GM12878 (cell line): ENCODE data around the gene HMCN1. TPM values are rescaled to one million over a fixed set of nuclear protein-coding genes. Genes with fewer than 3 reads are reported as not detected.

Experiments used
- ATAC-seq: fragments of 200-7000 bp; cut with Tn5 transposase; 3 replicates; pipeline ENCODE4 v1.9.1; 2020; ENCODE audit warnings: mild to moderate bottlenecking, moderate library complexity
- BruUV-seq: library from RNA; stranded (reverse); fragments of 400-500 nt; replicated peaks from 2 replicates; lab custom pipeline; 2021; lab: Mats Ljungman, UMichigan
- CTCF ChIA-PET: fragments of 300-600 bp; sonication (Branson Sonifier 250); formaldehyde crosslinking; extraction: SDS; loops from one replicate; lab custom pipeline; 2021; ENCODE audit warnings: inconsistent platforms; lab: Yijun Ruan, JAX
- POLR2A ChIA-PET: fragments of 350-600 bp; formaldehyde crosslinking; extraction: SDS; loops from one replicate; lab custom pipeline; 2021; ENCODE audit warnings: inconsistent platforms; lab: Charles Lee
- RAD21 ChIA-PET: fragments of 300-600 bp; sonication (Branson Sonifier 250); formaldehyde crosslinking; loops from one replicate; lab custom pipeline; 2023; ENCODE audit warnings: antibody characterized with exemption; ENCODE audit not compliant: unreplicated experiment; lab: Charles Lee
- SMC1A ChIA-PET: fragments of 300-600 bp; sonication (Branson Sonifier 250); formaldehyde crosslinking; loops from one replicate; lab custom pipeline; 2023; ENCODE audit not compliant: unreplicated experiment, uncharacterized antibody; lab: Charles Lee
- DNase-seq: peaks from one replicate; pipeline ENCODE4 v3.0.0-alpha.2; 2011; ENCODE audit warnings: low read depth, low spot score
- FAIRE-seq: peaks from 3 replicates; lab custom pipeline; 2011; peaks lifted over from hg19 to GRCh38; lab: Jason Lieb, UNC
- H2AFZ ChIP-seq: 2 replicates; pipeline ENCODE4 v1.6.0; 2011; ENCODE audit warnings: low read depth, low read length, control low read depth; ENCODE audit not compliant: control insufficient read depth
- H3K27ac ChIP-seq: 2 replicates; pipeline ENCODE4 v1.5.1; 2011; ENCODE audit warnings: control low read depth; ENCODE audit not compliant: control insufficient read depth, insufficient read depth
- H3K27me3 ChIP-seq, 2 experiments: replicated peaks in 1 of 2; 2 replicates each; pipeline versions ENCODE4 v1.6.0 to v1.6.1; 2011; ENCODE audit warnings: low read length in 1 of 2; ENCODE audit not compliant: control insufficient read depth in 2 of 2, insufficient read depth in 2 of 2
- H3K36me3 ChIP-seq, 2 experiments: 2 replicates each; pipeline ENCODE4 v1.5.1; 2011; ENCODE audit warnings: low read length in 1 of 2; ENCODE audit not compliant: control insufficient read depth in 2 of 2, insufficient read depth in 2 of 2
- H3K4me1 ChIP-seq: 2 replicates; pipeline ENCODE4 v1.6.1; 2011; ENCODE audit warnings: mild to moderate bottlenecking, low read length, moderate library complexity, mixed read lengths; ENCODE audit not compliant: control insufficient read depth, insufficient read depth
- H3K4me2 ChIP-seq: 2 replicates; pipeline ENCODE4 v1.6.0; 2011; ENCODE audit warnings: control low read depth; ENCODE audit not compliant: control insufficient read depth, insufficient read depth
- H3K4me3 ChIP-seq: fragments of 200-600 bp; sonication (generic); 2 replicates; pipeline ENCODE4 v1.5.1; 2016
- H3K79me2 ChIP-seq: 2 replicates; pipeline ENCODE4 v1.6.0; 2011; ENCODE audit warnings: low read length; ENCODE audit not compliant: control insufficient read depth, insufficient read depth
- H3K9ac ChIP-seq: 2 replicates; pipeline ENCODE4 v1.8.0; 2011; ENCODE audit warnings: low read length, control low read depth, mixed read lengths; ENCODE audit not compliant: control insufficient read depth, insufficient read depth
- H3K9me3 ChIP-seq: replicated peaks from 3 replicates; pipeline ENCODE4 v1.5.1; 2011; ENCODE audit warnings: mild to moderate bottlenecking, low read length; ENCODE audit not compliant: control insufficient read depth, insufficient read depth
- H4K20me1 ChIP-seq: 2 replicates; pipeline ENCODE4 v1.6.0; 2011; ENCODE audit not compliant: control insufficient read depth, insufficient read depth
- CBX3 ChIP-seq: fragments of 200-600 bp; sonication (generic); IDR thresholded peaks from 2 replicates; pipeline ENCODE4 v1.6.1; 2016; ENCODE audit warnings: low read depth, borderline replicate concordance
- FOS ChIP-seq: IDR thresholded peaks from 3 replicates; pipeline ENCODE4 v1.6.1; 2011; ENCODE audit warnings: borderline replicate concordance; ENCODE audit not compliant: insufficient read length; ENCODE audit errors: extremely low read depth
- GABPA ChIP-seq: IDR thresholded peaks from 2 replicates; pipeline ENCODE4 v1.6.1; 2014; ENCODE audit warnings: antibody characterized with exemption, low read depth, mild to moderate bottlenecking, inconsistent platforms
- GATAD2B ChIP-seq: fragments of 450-650 bp; conservative IDR thresholded peaks from 2 replicates; pipeline ENCODE4 v1.6.1; 2017; ENCODE audit warnings: low read depth, mild to moderate bottlenecking, moderate library complexity
- IKZF2 ChIP-seq, 2 experiments: fragments of 450-650 bp; IDR thresholded peaks; 2 replicates each; pipeline ENCODE4 v1.6.1; 2017; ENCODE audit warnings: mild to moderate bottlenecking in 2 of 2, moderate library complexity in 2 of 2
- LARP7 ChIP-seq: fragments of 450-650 bp; IDR thresholded peaks from 2 replicates; pipeline ENCODE4 v1.6.1; 2017; ENCODE audit warnings: mild to moderate bottlenecking
- PML ChIP-seq: IDR thresholded peaks from 2 replicates; pipeline ENCODE4 v1.6.1; 2012; ENCODE audit warnings: low read length, inconsistent platforms
- WGBS: methylation state at CpG from one replicate; pipeline ENCODE4 v1.1.6; 2016; ENCODE audit warnings: low lambda C conversion rate; ENCODE audit not compliant: insufficient replicate concordance, insufficient coverage; ENCODE audit errors: missing lambda C conversion rate; 5-methylcytosine and 5-hydroxymethylcytosine counted together
- in situ Hi-C: fragments of 300-500 bp; cut with MboI; formaldehyde crosslinking; loops from 9 replicates; pipeline ENCODE4 v1.14.3; 2018; ENCODE audit warnings: mixed read lengths
- intact Hi-C: fragments of 100-400 bp; cut with micrococcal nuclease; formaldehyde crosslinking; loops from one replicate; pipeline ENCODE4 v1.14.2; 2022; ENCODE audit not compliant: unreplicated experiment
- polyA plus RNA-seq, 11 experiments: library from polyadenylated mRNA; depleted of rRNA in 4 of 11; unstranded in 6 of 11; stranded (reverse) in 5 of 11; fragments of >200 nt; fragmentation: Nextera tagmentation in 4 of 11; fragmentation: Illumina TruSeq in 1 of 11; extraction: Ambion mirVana in 4 of 11; extraction: Trizol in 1 of 11; gene quantifications; 1 replicate in 1 of 11; 2 replicates in 10 of 11; pipeline versions ENCODE4 v1.2.1 to v1.2.3, GENCODE V29; 2011 to 2016; ENCODE audit warnings: inconsistent platforms in 2 of 11, missing spikeins in 2 of 11, low read depth in 1 of 11
- total RNA-seq, 4 experiments: library from RNA; depleted of rRNA in 3 of 4; stranded (reverse); fragments of >200 nt in 3 of 4; fragmentation: Illumina TruSeq in 1 of 4; extraction: Trizol in 1 of 4; gene quantifications; 2 replicates each; pipeline versions ENCODE4 v1.2.1 to v1.2.3, GENCODE V29; 2013 to 2021
- TF ChIP-seq, protein P1 (sequence below): IDR thresholded peaks from 2 replicates; pipeline ENCODE4 v1.6.1; 2012; ENCODE audit warnings: low read depth, low read length, improper control_type of control experiment
- TF ChIP-seq, protein P2 (sequence below): fragments of 450-650 bp; IDR thresholded peaks from 2 replicates; pipeline ENCODE4 v1.6.1; 2014; ENCODE audit warnings: mild to moderate bottlenecking

Gene HMCN1
- total and polyA plus RNA-seq, 10 of the 15 experiments (the other 5 are each of a cell fraction or from before 2014, with no cell fraction given), result under 0.01 to 0.07 TPM; not detected in 8

DNA sequence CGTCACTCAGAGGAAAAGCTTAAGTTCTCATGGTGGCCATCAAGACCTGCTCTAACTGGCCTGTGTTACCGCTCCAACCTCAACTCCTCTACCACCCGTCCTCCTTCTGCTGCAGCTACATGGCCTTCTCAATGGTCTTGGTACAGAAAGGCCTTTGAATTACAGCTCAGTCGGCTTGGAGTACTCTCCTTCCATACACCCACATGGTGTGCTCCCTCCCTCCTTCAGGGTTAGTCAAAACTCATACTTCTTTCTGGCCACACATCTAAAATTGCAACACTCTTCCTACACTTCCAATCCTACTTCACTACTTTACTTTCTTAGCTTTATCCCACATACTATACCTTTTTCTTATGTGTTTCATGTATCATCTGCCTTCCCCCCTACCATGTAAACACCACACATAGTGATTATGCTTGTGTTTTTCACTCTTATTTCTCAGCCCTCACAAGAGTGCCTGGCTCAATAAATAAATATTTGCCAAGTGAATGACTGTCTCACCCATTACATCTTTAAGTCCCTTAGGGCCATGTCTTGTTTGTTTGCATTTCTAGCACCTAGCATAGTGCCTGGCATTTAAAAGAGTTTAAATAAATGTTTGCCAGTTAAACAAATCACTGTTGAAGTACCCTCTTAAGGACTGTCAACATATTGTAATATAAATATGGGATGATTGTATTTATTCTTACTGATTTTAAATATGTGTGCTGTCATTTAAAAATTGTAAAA lies 37.6 kb upstream of the HMCN1 start:
- Histone ChIP-seq H3K27me3 (no peaks in the 10 kb centered on the region; a peak in 1 of 4 replicates), H2AFZ (no peak overlapping the region), H3K4me1 (no peaks in the 10 kb centered on the region), H3K9me3 (peaks cover 3% of the 10 kb centered on the region; the same call in 2 of the 3 replicates), H3K9ac (no peak overlapping the region), H4K20me1 (no peaks in the 10 kb centered on the region), H3K4me3 (no peak overlapping the region), H3K27ac (no peak overlapping the region), H3K4me2 (no peak overlapping the region), H3K79me2 (no peaks in the 10 kb centered on the region), H3K36me3 (no peaks in the 10 kb centered on the region)
- no peak for ATAC-seq
- FAIRE-seq, result no peak
- no TSS peak for BruUV-seq
- intact Hi-C loops (no loop called here), in situ Hi-C loops (loop anchor here (10.0 kb wide), 1 partner anchor 892 kb away; no protein-coding TSS in a partner anchor)
- POLR2A ChIA-PET, result no interaction called here
- TF ChIP-seq IKZF2 (IDR thresholded peaks at IDR 0.05) (no peak), GATAD2B (no peak), PML (no peak), LARP7 (no peak), GABPA (no peak), CBX3 (no peak), FOS (no peak)
- TF ChIP-seq, protein P1, sequence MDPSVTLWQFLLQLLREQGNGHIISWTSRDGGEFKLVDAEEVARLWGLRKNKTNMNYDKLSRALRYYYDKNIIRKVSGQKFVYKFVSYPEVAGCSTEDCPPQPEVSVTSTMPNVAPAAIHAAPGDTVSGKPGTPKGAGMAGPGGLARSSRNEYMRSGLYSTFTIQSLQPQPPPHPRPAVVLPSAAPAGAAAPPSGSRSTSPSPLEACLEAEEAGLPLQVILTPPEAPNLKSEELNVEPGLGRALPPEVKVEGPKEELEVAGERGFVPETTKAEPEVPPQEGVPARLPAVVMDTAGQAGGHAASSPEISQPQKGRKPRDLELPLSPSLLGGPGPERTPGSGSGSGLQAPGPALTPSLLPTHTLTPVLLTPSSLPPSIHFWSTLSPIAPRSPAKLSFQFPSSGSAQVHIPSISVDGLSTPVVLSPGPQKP, result no peak
- TF ChIP-seq, protein P2, sequence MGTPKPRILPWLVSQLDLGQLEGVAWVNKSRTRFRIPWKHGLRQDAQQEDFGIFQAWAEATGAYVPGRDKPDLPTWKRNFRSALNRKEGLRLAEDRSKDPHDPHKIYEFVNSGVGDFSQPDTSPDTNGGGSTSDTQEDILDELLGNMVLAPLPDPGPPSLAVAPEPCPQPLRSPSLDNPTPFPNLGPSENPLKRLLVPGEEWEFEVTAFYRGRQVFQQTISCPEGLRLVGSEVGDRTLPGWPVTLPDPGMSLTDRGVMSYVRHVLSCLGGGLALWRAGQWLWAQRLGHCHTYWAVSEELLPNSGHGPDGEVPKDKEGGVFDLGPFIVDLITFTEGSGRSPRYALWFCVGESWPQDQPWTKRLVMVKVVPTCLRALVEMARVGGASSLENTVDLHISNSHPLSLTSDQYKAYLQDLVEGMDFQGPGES, result no peak
- DNase-seq, result no peak
- WGBS, result 51% methylated on average over 4 of the region's 4 CpGs
- SMC1A ChIA-PET, result interaction anchor here (1.4 to 1.7 kb wide), 2 partner anchors 16 to 19 kb away, joined by 3 to 4 read pairs; no protein-coding TSS in a partner anchor
- RAD21 ChIA-PET, result interaction anchor here (0.9 kb wide), 1 partner anchor 458 kb away, joined by 3 read pairs; no protein-coding TSS in a partner anchor
- CTCF ChIA-PET, result interaction anchor here (0.6 kb wide), 1 partner anchor 17 kb away, joined by 3 read pairs; no protein-coding TSS in a partner anchor
